Neural progenitor cell (in vitro differentiated cells): ENCODE data around the gene KRT78.

Experiments used
- CTCF ChIP-seq: fragments of 200-600 bp; sonication (generic); IDR thresholded peaks from 2 replicates; pipeline ENCODE4 v1.5.1; 2017; ENCODE audit warnings: antibody characterized with exemption, mild to moderate bottlenecking
- EZH2 ChIP-seq: fragments of 200-600 bp; sonication (generic); IDR thresholded peaks from 2 replicates; pipeline ENCODE4 v1.6.1; 2017; ENCODE audit warnings: antibody characterized with exemption, mild to moderate bottlenecking, moderate library complexity
- EZH2phosphoT487 ChIP-seq: fragments of 200-600 bp; sonication (generic); IDR thresholded peaks from 2 replicates; pipeline ENCODE4 v1.6.1; 2017; ENCODE audit warnings: antibody characterized with exemption

DNA sequence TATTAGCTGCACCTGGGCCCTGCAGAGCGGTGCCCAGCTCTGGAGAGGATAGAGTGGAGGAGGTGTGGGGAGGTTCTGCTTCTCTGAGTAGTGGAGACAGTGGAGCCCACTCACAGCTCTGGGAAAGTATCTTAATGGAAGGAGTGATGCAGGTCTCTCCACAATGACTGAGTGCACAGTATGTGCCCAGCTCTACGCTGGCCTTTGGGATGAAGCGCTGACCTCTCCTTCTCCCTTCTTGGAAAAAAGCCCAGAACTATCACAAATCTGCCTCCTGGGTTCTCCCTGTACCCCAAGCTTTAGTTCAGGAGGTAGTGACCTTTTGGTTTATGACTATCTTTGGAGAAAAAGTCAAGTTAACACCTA lies 52.4 kb downstream of the KRT78 start:
- no peak for TF ChIP-seq EZH2
- TF ChIP-seq CTCF, result no peak
- TF ChIP-seq EZH2phosphoT487, result no peak
